Heart right ventricle (tissue), 16 donors: ENCODE measurements around the gene IAH1. TPM values are rescaled to one million over a fixed set of nuclear protein-coding genes. Genes with fewer than 3 reads are reported as not detected.

ENCODE experiments used
- ATAC-seq, 8 donors: fragments of 200-7000 bp; cut with Tn5 transposase; one replicate each; pipeline ENCODE4 v1.9.1; 2020; ENCODE audit warnings: mild to moderate bottlenecking in 8 of 8, moderate library complexity in 8 of 8, moderate number of reproducible peaks in 1 of 8
- DNase-seq, 2 donors: peaks; one replicate each; pipeline ENCODE4 v3.0.0-alpha.2; 2020
- H3K27ac ChIP-seq, 10 donors: fragments of 200-600 bp; sonication (generic) in 2 of 10; one replicate each; pipeline versions ENCODE4 v1.5.0 to v1.8.0; 2020 to 2022; ENCODE audit warnings: mild to moderate bottlenecking in 3 of 10
- H3K27me3 ChIP-seq, 7 donors: fragments of 200-600 bp; one replicate each; pipeline ENCODE4 v1.8.0; 2021 to 2022; ENCODE audit warnings: mild to moderate bottlenecking in 2 of 7
- H3K36me3 ChIP-seq, 9 donors: fragments of 200-600 bp; sonication (generic) in 1 of 9; one replicate each; pipeline versions ENCODE4 v1.5.0 to v1.8.0; 2020 to 2022; ENCODE audit warnings: mild to moderate bottlenecking in 2 of 9
- H3K4me1 ChIP-seq, 9 donors: fragments of 200-600 bp; sonication (generic) in 1 of 9; one replicate each; pipeline versions ENCODE4 v1.5.0 to v1.8.0; 2020 to 2022; ENCODE audit warnings: mild to moderate bottlenecking in 4 of 9
- H3K4me3 ChIP-seq, 10 donors: fragments of 200-600 bp; sonication (generic) in 2 of 10; one replicate each; pipeline versions ENCODE4 v1.5.0 to v1.8.0; 2020 to 2022; ENCODE audit warnings: mild to moderate bottlenecking in 7 of 10, moderate library complexity in 2 of 10
- H3K9me3 ChIP-seq, 11 donors: fragments of 200-600 bp in 10 of 11; sonication (generic) in 2 of 11; one replicate each; pipeline versions ENCODE4 v1.5.0 to v1.8.0; 2013 to 2022; ENCODE audit warnings: mild to moderate bottlenecking in 2 of 11, control low read depth in 1 of 11, moderate library complexity in 1 of 11
- CTCF ChIP-seq, 9 donors: fragments of 200-600 bp; sonication (generic) in 2 of 9; IDR thresholded peaks; one replicate each; pipeline versions ENCODE4 v1.5.0 to v1.8.0; 2021 to 2022; ENCODE audit warnings: antibody characterized with exemption in 9 of 9, mild to moderate bottlenecking in 5 of 9, moderate library complexity in 1 of 9
- WGBS, 2 donors: extraction: QIAGEN DNeasy Blood & Tissue Kit; methylation state at CpG; one replicate each; pipeline ENCODE4 v1.1.7; 2013; ENCODE audit warnings: inconsistent platforms in 1 of 2; 5-methylcytosine and 5-hydroxymethylcytosine counted together
- intact Hi-C, 10 donors: fragments of 100-400 bp; cut with DNase I; formaldehyde crosslinking; loops; one replicate each; pipeline versions ENCODE4 v1.11.1 to v1.14.2; 2022
- polyA plus RNA-seq, 2 donors: library from polyadenylated mRNA; stranded (reverse); fragments of 200-250 nt; gene quantifications; one replicate each; pipeline ENCODE4 v1.2.3, GENCODE V29; 2013
- total RNA-seq, 10 donors: library from RNA; stranded (reverse); fragmentation: NEBNext Ultra II Directional in 3 of 10; extraction: Animal tissue kit (Norgen Biotek cat#: 25700) in 3 of 10; gene quantifications; one replicate each; pipeline versions ENCODE4 v1.2.1 to v1.2.4, GENCODE V29; 2021 to 2023
- donor health status: Arrhythmogenic right ventricular cardiomyopathy.
- donor health status: ischemic (EF 13 %, LVEDD 7.1; RV severe dilation, severe dysfunction).
- donor health status: healthy with polysubstance abuse.
- donor health status: DM: no; HTN: yes; CAD: no.
- donor health status: DM: no; HTN: no; CAD: no.
- donor health status: ischemic (EF 25% LVEDD 6.9; RV normal size, moderate dysfunction).
- donor health status: ischemic (EF 25% LVEDD 5.7; RV mildly dilated, moderate dysfunction).
- donor health status: healthy.
- donor health status: DM: yes; HTN: yes; CAD: no.
- donor health status: Ischemic cardiomyopathy.
- donor health status: ischemic (EF 35%, LVEDD 5.7; RV mildly dilated, moderate dysfunction).
- donor health status: nonischemic (EF 11% LVEDD 7.7; RV severe dilation, severe dysfunction).
- donor health status: DM: yes; HTN: yes; CAD: no.
- donor health status: PGD.
- donor health status: ischemic (EF 29% LVEDD 5.4; RV normal size, mild dysfunction).
- donor health status: nonischemic (EF 23%, LVEDD 6.1; RV moderate dilation, normal function).

Gene IAH1
- total and polyA plus RNA-seq, 12 donors, result 77.1 to 103 (median 87.7) TPM

GRCh38 chr2:9465170-9465569 lies 9.2 kb upstream of the IAH1 start:
- intact Hi-C loops, result no loop called here
- no peaks in the 10 kb centered on the region for H3K27me3 ChIP-seq
- no peaks in the 10 kb centered on the region for H3K9me3 ChIP-seq
- no peak overlapping the region for H3K27ac ChIP-seq
- DNase-seq (no peak), ATAC-seq (no peak)
- no peak overlapping the region for H3K4me3 ChIP-seq
- H3K36me3 ChIP-seq, result peaks cover 0 to 87% (median 0%) of the 10 kb centered on the region in 9 donors
- WGBS, 2 donors, result 85 to 91% methylated on average over 7 of the region's 7 CpGs
- peaks cover 0 to 7% (median 0%) of the 10 kb centered on the region in 9 donors for H3K4me1 ChIP-seq
- no peak for TF ChIP-seq CTCF (IDR thresholded peaks at IDR 0.05)

DNA sequence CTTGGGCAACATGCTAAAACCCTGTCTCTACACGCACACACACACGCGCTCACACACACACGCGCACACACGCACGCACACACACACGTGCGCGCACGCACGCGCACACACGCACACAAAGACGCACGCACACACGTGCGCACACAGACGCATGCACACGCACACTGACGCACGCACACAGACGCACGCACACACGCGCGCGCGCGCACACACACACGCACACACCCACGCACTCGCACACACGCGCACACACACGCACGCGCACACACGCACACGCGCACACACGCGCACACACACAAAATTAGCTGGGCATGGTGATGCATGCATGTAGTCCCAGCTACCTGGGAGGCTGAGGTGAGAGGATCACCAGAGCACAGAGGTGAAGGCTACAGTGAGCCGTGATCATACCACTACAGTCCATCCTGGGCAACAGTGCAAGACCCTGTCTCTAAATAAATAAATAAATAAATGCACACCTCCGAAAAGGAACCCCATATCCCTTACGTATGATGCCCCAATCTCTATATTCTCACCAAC lies 8.1 kb upstream of the IAH1 start:
- intact Hi-C loops, result no loop called here
- H3K4me3 ChIP-seq, result no peak overlapping the region
- H3K36me3 ChIP-seq, result peaks cover 0 to 82% (median 0%) of the 10 kb centered on the region in 9 donors
- no peak for TF ChIP-seq CTCF (IDR thresholded peaks at IDR 0.05)
- peaks cover 0 to 7% (median 0%) of the 10 kb centered on the region in 9 donors for H3K4me1 ChIP-seq
- H3K27ac ChIP-seq, result no peak overlapping the region
- DNase-seq (no peak), ATAC-seq (no peak)
- 86 to 90% methylated on average over 41 to 46 of the region's 46 CpGs for whole genome bisulfite sequencing, 2 donors
- H3K27me3 ChIP-seq, result no peaks in the 10 kb centered on the region
- no peaks in the 10 kb centered on the region for H3K9me3 ChIP-seq

- 88 to 93% methylated on average over 10 of the region's 10 CpGs for WGBS, 2 donors
- H3K27ac ChIP-seq, result no peak overlapping the region
- H3K4me1 ChIP-seq, result peaks cover 0 to 7% (median 0%) of the 10 kb centered on the region in 9 donors
- H3K27me3 ChIP-seq, result no peaks in the 10 kb centered on the region
- H3K36me3 ChIP-seq, result peaks cover 0 to 77% (median 0%) of the 10 kb centered on the region in 9 donors
- ATAC-seq, result no peak
- no peaks in the 10 kb centered on the region for H3K9me3 ChIP-seq
- intact Hi-C loops, result no loop called here
- TF ChIP-seq CTCF (IDR thresholded peaks at IDR 0.05), result no peak
- H3K4me3 ChIP-seq, result no peak overlapping the region
- no peak for DNase-seq
Observed at GRCh38 chr2:9467687-9468086, 6.7 kb upstream of the IAH1 start.

DNA sequence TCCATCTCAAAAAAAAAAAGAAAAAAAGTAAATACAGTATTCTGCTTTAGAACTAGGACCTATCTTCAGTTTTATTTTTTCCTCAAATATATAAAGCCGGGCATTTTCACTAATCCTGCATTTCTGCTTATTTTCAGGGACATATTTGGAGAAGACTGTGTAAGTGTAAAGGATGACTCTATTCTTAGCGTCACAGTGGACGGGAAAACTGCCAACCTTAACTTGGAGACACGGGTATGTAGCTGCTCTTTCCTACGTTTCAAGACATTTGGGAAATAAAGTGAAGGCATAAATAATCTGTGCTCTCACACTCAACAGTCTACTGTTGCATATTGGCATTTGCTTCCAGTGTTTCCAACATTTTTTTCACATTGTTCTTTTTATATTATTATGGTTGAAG lies 3.1 kb upstream of the IAH1 start:
- H3K9me3 ChIP-seq, result no peaks in the 10 kb centered on the region
- H3K27me3 ChIP-seq, result no peaks in the 10 kb centered on the region
- 66 to 75% methylated on average over 5 of the region's 5 CpGs for WGBS, 2 donors
- no peak for ATAC-seq
- no peak for TF ChIP-seq CTCF (IDR thresholded peaks at IDR 0.05)
- H3K27ac ChIP-seq, result no peak overlapping the region
- intact Hi-C loops, result loop anchor here in 1 of 10 donors (10.0 kb wide), 1 partner anchor 294 kb away; no protein-coding TSS in a partner anchor
- no peak for DNase-seq
- peaks cover 0 to 47% (median 0%) of the 10 kb centered on the region in 9 donors for H3K36me3 ChIP-seq
- peaks cover 0 to 24% (median 17%) of the 10 kb centered on the region in 9 donors for H3K4me1 ChIP-seq
- H3K4me3 ChIP-seq, result no peak overlapping the region
